T47D (cell line): ENCODE data around the gene CXCL6.

ENCODE experiments used
- DNase-seq, 2 experiments: peaks; one replicate each; pipeline versions ENCODE4 v3.0.0 to v3.0.0-alpha.2; 2011 to 2012; ENCODE audit warnings: low read depth in 1 of 2, low spot score in 1 of 2
- JUND ChIP-seq: IDR thresholded peaks from 2 replicates; pipeline ENCODE4 v1.6.1; 2012; ENCODE audit warnings: low read depth
- in situ Hi-C: cut with HindIII; loops from 2 replicates; pipeline ENCODE4 v1.10.0; 2016; ENCODE audit warnings: low sequenced_read_pairs, low pct_unique_long_range_greater_than_20kb

The CXCL6 gene

DNA sequence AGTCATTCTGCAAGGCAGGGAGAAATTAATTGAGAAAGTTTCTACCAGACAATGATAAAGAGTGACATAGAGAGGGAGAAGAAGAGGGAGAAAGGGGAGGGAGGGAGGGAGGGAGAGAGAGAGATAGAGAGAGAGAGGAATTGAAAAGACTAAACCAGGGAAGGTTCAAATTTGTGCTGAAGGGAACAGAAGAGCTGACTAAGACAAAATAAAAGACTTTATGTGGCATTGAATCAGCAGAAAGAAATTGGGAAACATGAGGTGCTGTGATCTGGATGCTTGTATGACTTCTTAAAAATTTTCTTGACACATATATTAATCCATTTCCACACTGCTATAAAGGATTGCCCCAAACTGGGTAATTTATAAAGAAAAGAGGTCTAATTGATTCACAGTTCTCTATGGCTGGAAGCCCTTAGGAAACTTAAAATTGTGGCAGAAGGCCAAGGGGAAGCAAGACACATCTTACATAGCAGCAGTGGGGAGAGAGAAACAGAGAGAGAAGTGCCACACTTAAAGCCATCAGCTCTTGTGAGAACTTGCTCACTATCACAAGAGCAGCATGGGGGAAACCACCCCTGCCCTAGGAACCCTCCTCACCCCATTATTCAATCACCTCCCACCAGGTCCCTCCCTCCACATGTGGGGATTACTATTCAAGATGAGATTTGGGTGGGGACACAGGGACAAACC, 13.5 kb upstream of the CXCL6 start:
- no peak for TF ChIP-seq JUND
- in situ Hi-C loops = no loop called here

GRCh38 chr4:73823760-73824159, 12.7 kb upstream of the CXCL6 start:
- TF ChIP-seq JUND = no peak

More for the DNA sequence above, 13.5 kb upstream of the CXCL6 start:
- DNase-seq = no peak

DNA sequence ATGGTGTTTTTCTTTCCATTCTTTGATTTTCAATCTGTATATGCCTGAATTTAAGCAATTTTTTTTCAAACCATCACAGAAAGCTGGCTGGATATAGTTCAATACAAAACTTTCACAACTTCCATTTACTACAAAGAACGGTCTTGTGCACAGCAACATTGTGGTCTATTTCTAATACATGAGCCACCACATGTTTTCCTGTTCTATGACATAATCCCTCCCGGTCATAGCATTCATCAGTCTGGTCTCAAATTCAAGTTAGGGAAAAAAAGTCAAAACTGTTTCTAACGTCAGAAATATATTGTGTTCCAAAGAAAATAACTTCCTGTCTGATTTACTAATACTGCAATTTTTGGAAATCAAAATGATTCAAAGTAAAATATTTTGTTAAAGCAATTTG, 7.5 kb upstream of the CXCL6 start:
- no peak for DNase-seq
- in situ Hi-C loops = no loop called here
- TF ChIP-seq JUND = no peak

More at GRCh38 chr4:73823760-73824159, 12.7 kb upstream of the CXCL6 start:
- no peak for DNase-seq
- in situ Hi-C loops = no loop called here

DNA sequence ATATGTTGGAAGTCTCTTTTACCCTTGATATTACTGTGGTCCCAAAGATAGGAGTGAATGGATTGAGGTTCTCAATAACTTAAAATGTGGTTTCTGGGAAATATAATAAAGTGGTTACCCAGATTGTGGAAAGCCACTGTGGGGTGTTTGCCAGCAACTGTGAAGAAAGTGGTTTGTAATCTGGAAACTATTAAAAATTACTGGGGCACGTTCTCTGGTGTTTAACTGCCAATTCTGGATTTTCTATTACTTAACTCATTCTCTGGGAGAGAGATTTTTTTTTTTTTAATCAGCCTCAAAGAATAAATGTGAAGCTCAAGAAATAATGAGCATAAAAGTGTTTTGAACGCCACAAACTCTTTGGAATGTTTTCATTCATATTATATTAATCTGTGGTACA, 4.9 kb upstream of the CXCL6 start:
- TF ChIP-seq JUND = no peak
- no peak for DNase-seq
- in situ Hi-C loops = no loop called here

DNA sequence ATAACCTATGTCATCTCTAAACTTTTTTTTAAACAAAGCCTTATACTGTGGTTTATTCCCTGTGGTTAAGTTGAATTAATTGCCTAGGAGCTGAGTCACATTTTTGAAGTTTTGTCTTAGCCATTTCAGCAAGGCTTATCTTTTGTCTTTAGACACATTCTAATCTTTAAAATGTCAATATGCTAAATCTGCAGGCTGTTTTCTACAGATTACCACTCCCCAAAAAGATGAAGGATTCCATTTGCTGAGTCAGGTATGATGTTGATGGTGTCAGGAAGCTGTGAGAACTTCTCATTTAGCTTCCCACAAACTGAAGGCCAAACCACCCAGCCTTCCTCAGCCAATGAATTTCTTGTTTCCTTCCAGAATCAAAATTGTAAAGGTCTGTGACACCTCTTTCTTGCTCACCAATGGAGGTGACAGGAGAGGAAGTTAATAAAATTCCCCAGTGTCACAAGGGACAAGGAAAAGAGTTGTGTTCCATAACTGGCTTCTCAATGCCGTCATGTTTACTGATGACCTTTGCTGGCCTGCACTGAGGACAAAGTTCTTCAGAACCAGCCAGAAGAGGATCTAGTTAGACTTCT, 3.7 kb upstream of the CXCL6 start:
- no peak for TF ChIP-seq JUND

DNA sequence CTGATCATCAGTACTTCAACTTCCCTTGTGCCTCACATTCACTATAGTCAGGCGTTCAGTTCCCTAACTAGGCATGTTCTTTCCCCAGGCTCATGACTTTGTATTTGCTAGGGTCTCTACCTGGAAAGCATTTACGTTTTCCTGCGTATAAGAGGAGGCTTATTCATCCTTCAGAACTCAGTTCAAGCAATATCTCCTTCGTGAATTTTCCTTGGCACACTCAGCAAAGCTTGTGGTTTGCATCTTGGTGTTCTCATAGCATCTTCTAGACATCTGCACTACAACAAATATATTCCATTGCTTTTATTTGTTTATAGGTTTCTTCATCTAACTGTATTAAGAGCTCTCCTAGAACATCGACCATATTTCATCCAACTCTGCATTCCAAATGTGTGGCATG, 2.6 kb downstream of the CXCL6 start:
- no peak for DNase-seq
- in situ Hi-C loops = no loop called here
- TF ChIP-seq JUND = no peak

More for the DNA sequence above, 3.7 kb upstream of the CXCL6 start:
- DNase-seq = no peak
- in situ Hi-C loops = no loop called here

DNA sequence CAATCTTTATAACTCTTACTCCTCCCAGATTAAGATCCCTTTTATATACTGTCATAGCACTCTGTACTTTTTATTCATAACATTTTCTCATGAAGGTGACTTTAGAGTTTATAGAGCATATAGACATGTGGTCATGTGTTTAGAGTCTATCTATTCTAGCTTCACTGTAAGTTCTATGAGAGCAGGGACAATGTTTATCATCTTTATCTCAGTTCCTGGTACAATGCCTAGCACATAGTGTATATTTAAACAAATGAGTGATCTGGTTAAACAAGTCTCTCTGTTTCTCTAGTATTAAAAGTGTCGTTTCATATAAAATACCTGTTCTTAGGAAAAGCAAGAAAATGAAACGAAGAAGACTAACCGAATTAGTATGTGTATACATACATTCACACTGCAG, 3.2 kb downstream of the CXCL6 start:
- no peak for DNase-seq
- TF ChIP-seq JUND = no peak
- in situ Hi-C loops = no loop called here

DNA sequence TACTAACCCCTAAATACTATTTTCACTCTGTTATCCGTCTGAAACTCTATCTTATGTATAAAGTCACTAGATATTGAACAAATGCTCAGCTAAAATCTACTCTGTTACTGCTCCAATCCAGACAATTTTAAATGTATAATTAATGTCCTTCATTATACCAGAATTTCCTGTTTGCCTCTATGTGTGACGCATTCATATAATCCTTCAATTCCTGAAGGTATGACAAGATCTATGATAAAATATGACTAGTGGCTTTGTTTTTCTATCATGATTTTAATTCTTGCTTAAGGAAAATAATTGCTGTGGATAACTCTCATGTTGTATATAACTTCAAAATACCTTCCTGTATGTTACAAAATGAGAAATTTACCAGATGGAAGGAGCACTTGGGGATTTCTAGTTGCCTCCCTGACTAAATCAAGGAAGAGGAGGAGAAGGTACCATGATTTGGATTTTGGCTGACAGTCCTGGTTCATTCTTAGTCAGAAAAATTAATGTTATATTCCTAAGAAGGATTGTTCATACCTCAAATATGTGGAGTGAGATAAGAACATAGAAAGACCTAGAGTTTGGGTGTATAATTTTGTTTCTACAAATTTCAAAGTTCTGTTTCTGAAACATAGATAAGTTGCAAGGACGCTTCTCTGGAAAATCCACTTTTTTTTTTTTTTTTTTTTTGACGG, 4.9 kb downstream of the CXCL6 start:
- DNase-seq = no peak
- in situ Hi-C loops = no loop called here
- no peak for TF ChIP-seq JUND

DNA sequence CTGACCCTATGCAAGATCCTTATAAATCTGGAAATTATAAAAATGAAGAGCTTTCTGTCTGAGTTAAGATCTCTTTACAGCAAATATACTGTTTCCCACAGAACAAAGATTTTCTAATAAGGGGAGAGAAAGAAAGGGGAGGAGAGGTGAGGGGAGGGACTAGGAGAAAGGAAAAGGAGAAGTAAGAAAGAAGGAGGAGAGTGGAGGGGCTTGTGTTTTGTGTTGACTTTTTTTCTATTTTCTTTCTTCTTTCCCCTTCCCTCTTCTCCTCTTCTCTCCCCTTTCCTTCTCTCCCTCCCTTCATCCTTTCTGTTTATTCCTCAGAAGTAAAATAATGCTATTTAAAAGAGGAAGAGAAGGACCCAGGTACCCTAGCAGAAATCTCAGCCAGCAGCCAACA, 6.2 kb downstream of the CXCL6 start:
- no peak for DNase-seq
- TF ChIP-seq JUND = no peak
- in situ Hi-C loops = no loop called here

DNA sequence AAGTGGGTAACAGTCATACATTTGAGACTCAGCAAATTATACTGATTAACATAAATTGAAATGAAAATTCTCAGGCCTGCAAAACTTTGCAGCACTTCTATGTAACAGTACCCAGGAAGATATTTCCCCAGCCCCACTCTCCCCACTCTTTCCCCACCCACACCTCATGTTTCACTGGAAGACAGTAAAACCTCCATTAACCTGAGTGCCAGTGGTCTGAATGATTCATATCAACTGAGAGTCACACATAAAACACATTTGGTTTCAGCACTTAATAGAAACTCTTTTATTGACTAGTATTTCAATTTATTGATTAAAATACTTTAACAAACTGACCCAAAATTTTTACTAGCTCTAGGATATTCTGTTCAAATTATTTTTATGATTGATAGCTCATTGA, 6.9 kb downstream of the CXCL6 start:
- in situ Hi-C loops = no loop called here
- no peak for DNase-seq
- TF ChIP-seq JUND = no peak

DNA sequence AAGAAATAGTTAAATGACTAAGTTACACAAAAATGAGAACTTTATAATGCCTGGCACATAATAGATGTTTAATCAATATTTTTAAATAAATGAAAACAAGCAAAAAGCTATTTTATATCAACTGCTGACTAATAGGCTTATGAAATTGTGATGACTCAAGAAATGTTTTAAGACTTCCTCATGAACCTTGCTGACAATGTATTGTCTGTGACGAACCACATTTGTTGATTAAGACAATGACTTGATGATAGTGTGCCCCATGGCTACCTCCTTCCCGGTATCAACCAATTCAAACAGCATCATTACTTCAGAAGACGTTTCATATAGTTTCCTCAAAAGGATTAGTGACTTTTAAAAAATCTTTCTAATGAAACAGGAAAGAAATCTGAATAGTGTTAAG, 7.9 kb downstream of the CXCL6 start:
- DNase-seq = no peak
- no peak for TF ChIP-seq JUND
- in situ Hi-C loops = no loop called here

DNA sequence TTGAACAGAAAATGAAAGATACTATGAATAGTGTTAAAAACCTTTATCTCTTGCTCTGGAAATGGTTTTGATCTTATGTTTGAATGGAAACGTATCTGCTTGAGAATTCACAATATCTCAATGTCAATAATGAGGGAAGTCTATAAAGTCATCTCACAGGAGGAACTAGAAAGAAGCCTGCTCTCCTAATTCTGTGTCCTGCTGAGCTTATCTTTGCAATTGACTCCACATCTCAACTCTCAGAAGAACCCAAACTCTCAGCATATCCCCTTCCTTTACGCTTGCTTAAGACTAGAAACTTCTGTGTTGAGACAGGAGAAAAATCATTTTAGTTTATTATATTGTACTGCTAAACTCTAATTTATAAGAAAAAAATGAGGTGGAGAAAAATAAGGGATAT, 8.3 kb downstream of the CXCL6 start:
- TF ChIP-seq JUND = no peak
- DNase-seq = no peak
- in situ Hi-C loops = no loop called here

DNA sequence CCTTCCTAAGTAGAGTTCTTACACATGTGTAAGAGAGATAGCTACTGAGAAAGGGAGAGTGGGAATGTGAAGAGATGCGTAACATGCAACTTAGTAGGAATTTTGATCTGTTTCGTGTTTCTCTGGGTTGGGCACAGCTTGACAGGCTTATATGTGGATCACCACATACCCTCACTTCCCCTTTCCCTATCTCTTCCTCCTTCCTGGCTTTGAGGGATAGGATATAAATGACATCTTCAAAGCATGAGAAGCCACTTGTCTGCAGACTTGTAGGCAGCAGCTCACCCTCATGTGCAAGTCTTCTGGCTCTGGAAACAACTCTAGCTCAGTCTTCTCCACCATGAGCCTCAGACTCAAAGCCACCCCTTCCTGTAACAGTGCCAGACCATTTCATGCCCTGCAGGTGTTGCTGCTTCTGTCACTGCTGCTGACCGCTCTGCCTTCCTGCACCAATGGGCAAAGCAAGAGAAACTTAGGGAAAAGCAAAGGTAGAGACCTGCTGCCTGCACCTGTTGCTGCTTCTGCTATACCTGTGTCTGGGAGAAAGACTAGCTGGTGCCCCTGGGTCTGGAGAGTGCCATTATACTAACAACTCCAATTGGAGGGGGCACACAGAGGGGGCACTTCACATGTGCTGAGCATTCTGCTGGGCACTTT, 11.2 kb downstream of the CXCL6 start:
- DNase-seq = no peak
- in situ Hi-C loops = no loop called here
- TF ChIP-seq JUND = no peak
